ENCODE data around the gene SLC6A18. TPM values are rescaled to one million over a fixed set of nuclear protein-coding genes. Genes with fewer than 3 reads are reported as not detected.

Gene SLC6A18
- total RNA-seq, 1 donor from 2014 or later: not detected

DNA sequence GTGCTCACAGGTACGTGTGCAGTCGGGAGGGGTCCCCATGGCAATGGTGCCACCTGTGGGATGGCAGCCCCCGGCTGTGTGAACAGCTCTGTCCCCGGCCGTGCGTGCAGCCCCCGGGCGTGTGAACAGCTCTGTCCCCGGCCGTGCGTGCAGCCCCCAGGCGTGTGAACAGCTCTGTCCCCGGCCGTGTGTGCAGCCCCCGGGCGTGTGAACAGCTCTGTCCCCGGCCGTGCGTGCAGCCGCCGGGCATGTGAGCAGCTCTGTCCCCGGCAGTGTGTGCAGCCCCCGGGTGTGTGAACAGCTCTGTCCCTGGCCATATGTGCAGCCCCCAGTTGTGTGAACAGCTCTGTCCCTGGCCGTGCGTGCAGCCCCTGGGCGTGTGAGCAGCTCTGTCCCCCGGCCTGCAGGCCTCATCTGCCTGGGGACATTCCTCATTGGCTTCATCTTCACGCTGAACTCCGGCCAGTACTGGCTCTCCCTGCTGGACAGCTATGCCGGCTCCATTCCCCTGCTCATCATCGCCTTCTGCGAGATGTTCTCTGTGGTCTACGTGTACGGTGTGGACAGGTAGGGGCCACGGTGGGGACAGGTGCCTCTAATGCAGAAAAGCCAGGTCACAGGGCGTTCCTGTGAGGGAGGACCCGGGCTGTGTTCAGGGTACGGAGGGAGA is 5.9 kb upstream of the SLC6A18 start:
- Mint-ChIP-seq H3K4me1 (ENCODE audit: low read depth, unreplicated experiment) (no peaks in the 10 kb centered on the region), H3K27me3 (ENCODE audit: low read depth, unreplicated experiment) (peaks cover 48% of the 10 kb centered on the region), H3K4me3 (ENCODE audit: unreplicated experiment) (no peak overlapping the region), H3K9me3 (ENCODE audit: unreplicated experiment) (peaks cover 9% of the 10 kb centered on the region), H3K27ac (ENCODE audit: unreplicated experiment) (no peak overlapping the region), H3K36me3 (ENCODE audit: low read depth, unreplicated experiment) (peaks cover 5% of the 10 kb centered on the region)
- no peaks in the 10 kb centered on the region for H3K36me3 ChIP-seq (ENCODE audit: insufficient read depth, low read length)
- H3K79me2 ChIP-seq (ENCODE audit: insufficient read depth, low read length): no peaks in the 10 kb centered on the region
- H4K20me1 ChIP-seq (ENCODE audit: insufficient read depth, low read length): no peaks in the 10 kb centered on the region
- H3K27ac ChIP-seq (ENCODE audit: low read depth, low read length): no peak overlapping the region
- FAIRE-seq: no peak
- no peak overlapping the region for H3K9ac ChIP-seq (ENCODE audit: low read length)
- no peaks in the 10 kb centered on the region for H3K27me3 ChIP-seq (ENCODE audit: insufficient read depth, low read length)
- no peak overlapping the region for H2AFZ ChIP-seq (ENCODE audit: low read depth, low read length)
- H3K9me3 ChIP-seq (ENCODE audit: insufficient read depth, low read depth, low read length): peaks cover 17% of the 10 kb centered on the region
- TF ChIP-seq, protein P1, sequence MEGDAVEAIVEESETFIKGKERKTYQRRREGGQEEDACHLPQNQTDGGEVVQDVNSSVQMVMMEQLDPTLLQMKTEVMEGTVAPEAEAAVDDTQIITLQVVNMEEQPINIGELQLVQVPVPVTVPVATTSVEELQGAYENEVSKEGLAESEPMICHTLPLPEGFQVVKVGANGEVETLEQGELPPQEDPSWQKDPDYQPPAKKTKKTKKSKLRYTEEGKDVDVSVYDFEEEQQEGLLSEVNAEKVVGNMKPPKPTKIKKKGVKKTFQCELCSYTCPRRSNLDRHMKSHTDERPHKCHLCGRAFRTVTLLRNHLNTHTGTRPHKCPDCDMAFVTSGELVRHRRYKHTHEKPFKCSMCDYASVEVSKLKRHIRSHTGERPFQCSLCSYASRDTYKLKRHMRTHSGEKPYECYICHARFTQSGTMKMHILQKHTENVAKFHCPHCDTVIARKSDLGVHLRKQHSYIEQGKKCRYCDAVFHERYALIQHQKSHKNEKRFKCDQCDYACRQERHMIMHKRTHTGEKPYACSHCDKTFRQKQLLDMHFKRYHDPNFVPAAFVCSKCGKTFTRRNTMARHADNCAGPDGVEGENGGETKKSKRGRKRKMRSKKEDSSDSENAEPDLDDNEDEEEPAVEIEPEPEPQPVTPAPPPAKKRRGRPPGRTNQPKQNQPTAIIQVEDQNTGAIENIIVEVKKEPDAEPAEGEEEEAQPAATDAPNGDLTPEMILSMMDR (IDR thresholded peaks at IDR 0.05; ENCODE audit: insufficient read depth, low read depth, low read length): no peak
- no peak for TF ChIP-seq EZH2 (IDR thresholded peaks at IDR 0.05; ENCODE audit: insufficient read depth, low read length)
- H3K4me1 ChIP-seq (ENCODE audit: insufficient read depth, low read length): no peaks in the 10 kb centered on the region
- H3K4me2 ChIP-seq (ENCODE audit: low read length): no peak overlapping the region
- no peak for DNase-seq (ENCODE audit: low read depth)
- H3K4me3 ChIP-seq (ENCODE audit: insufficient read depth, low read depth, low read length): no peak overlapping the region

- Mint-ChIP-seq H3K9me3 (ENCODE audit: unreplicated experiment) (peaks cover 9% of the 10 kb centered on the region), H3K4me3 (ENCODE audit: unreplicated experiment) (no peak overlapping the region), H3K27ac (ENCODE audit: unreplicated experiment) (no peak overlapping the region), H3K36me3 (ENCODE audit: low read depth, unreplicated experiment) (peaks cover 5% of the 10 kb centered on the region), H3K27me3 (ENCODE audit: low read depth, unreplicated experiment) (peaks cover 52% of the 10 kb centered on the region), H3K4me1 (ENCODE audit: low read depth, unreplicated experiment) (no peaks in the 10 kb centered on the region)
- FAIRE-seq (no peak), DNase-seq (ENCODE audit: low read depth) (no peak)
- H4K20me1 ChIP-seq (ENCODE audit: insufficient read depth, low read length): no peaks in the 10 kb centered on the region
- TF ChIP-seq, protein P1 (IDR thresholded peaks at IDR 0.05; ENCODE audit: insufficient read depth, low read depth, low read length): no peak
- TF ChIP-seq EZH2 (IDR thresholded peaks at IDR 0.05; ENCODE audit: insufficient read depth, low read length): no peak
- H3K4me3 ChIP-seq (ENCODE audit: insufficient read depth, low read depth, low read length): no peak overlapping the region
- H3K79me2 ChIP-seq (ENCODE audit: insufficient read depth, low read length): no peaks in the 10 kb centered on the region
- peaks cover 17% of the 10 kb centered on the region for H3K9me3 ChIP-seq (ENCODE audit: insufficient read depth, low read depth, low read length)
- H3K27ac ChIP-seq (ENCODE audit: low read depth, low read length): no peak overlapping the region
- no peaks in the 10 kb centered on the region for H3K4me1 ChIP-seq (ENCODE audit: insufficient read depth, low read length)
- no peaks in the 10 kb centered on the region for H3K36me3 ChIP-seq (ENCODE audit: insufficient read depth, low read length)
- no peak overlapping the region for H2AFZ ChIP-seq (ENCODE audit: low read depth, low read length)
- no peaks in the 10 kb centered on the region for H3K27me3 ChIP-seq (ENCODE audit: insufficient read depth, low read length)
- H3K4me2 ChIP-seq (ENCODE audit: low read length): no peak overlapping the region
- H3K9ac ChIP-seq (ENCODE audit: low read length): no peak overlapping the region
Observed at GRCh38 chr5:1219768-1220100, 5.4 kb upstream of the SLC6A18 start.

- Mint-ChIP-seq H3K9me3 (ENCODE audit: unreplicated experiment) (peaks cover 9% of the 10 kb centered on the region), H3K27me3 (ENCODE audit: low read depth, unreplicated experiment) (peaks cover 47% of the 10 kb centered on the region), H3K36me3 (ENCODE audit: low read depth, unreplicated experiment) (peaks cover 5% of the 10 kb centered on the region), H3K4me1 (ENCODE audit: low read depth, unreplicated experiment) (no peaks in the 10 kb centered on the region), H3K27ac (ENCODE audit: unreplicated experiment) (no peak overlapping the region), H3K4me3 (ENCODE audit: unreplicated experiment) (no peak overlapping the region)
- no peak for DNase-seq (ENCODE audit: low read depth)
- H3K4me2 ChIP-seq (ENCODE audit: low read length): no peak overlapping the region
- no peaks in the 10 kb centered on the region for H3K36me3 ChIP-seq (ENCODE audit: insufficient read depth, low read length)
- peaks cover 16% of the 10 kb centered on the region for H3K9me3 ChIP-seq (ENCODE audit: insufficient read depth, low read depth, low read length)
- no peak overlapping the region for H3K27ac ChIP-seq (ENCODE audit: low read depth, low read length)
- no peak for FAIRE-seq
- TF ChIP-seq, protein P1 (IDR thresholded peaks at IDR 0.05; ENCODE audit: insufficient read depth, low read depth, low read length): no peak
- TF ChIP-seq EZH2 (IDR thresholded peaks at IDR 0.05; ENCODE audit: insufficient read depth, low read length): no peak
- no peaks in the 10 kb centered on the region for H3K79me2 ChIP-seq (ENCODE audit: insufficient read depth, low read length)
- no peak overlapping the region for H3K9ac ChIP-seq (ENCODE audit: low read length)
- H3K4me3 ChIP-seq (ENCODE audit: insufficient read depth, low read depth, low read length): no peak overlapping the region
- no peak overlapping the region for H2AFZ ChIP-seq (ENCODE audit: low read depth, low read length)
- no peaks in the 10 kb centered on the region for H4K20me1 ChIP-seq (ENCODE audit: insufficient read depth, low read length)
- H3K27me3 ChIP-seq (ENCODE audit: insufficient read depth, low read length): no peaks in the 10 kb centered on the region
- H3K4me1 ChIP-seq (ENCODE audit: insufficient read depth, low read length): no peaks in the 10 kb centered on the region
Observed at GRCh38 chr5:1220351-1220750, 4.8 kb upstream of the SLC6A18 start.
